ENCODE measurements around the gene PDIA6.
"Not testable (repeated sequence)": the region's sequence is repeated elsewhere in the genome, so short reads cannot be mapped to it uniquely, and the experiment has no call there.

Gene PDIA6

GRCh38 chr2:10780821-10781220 lies 31.8 kb downstream of the PDIA6 start:
- not testable (repeated sequence) for DNase-seq (ENCODE audit: low read depth in 2 of 2)

GRCh38 chr2:10780491-10780820 lies 32.1 kb downstream of the PDIA6 start:
- DNase-seq (ENCODE audit: low read depth in 2 of 2) = no peak

DNA sequence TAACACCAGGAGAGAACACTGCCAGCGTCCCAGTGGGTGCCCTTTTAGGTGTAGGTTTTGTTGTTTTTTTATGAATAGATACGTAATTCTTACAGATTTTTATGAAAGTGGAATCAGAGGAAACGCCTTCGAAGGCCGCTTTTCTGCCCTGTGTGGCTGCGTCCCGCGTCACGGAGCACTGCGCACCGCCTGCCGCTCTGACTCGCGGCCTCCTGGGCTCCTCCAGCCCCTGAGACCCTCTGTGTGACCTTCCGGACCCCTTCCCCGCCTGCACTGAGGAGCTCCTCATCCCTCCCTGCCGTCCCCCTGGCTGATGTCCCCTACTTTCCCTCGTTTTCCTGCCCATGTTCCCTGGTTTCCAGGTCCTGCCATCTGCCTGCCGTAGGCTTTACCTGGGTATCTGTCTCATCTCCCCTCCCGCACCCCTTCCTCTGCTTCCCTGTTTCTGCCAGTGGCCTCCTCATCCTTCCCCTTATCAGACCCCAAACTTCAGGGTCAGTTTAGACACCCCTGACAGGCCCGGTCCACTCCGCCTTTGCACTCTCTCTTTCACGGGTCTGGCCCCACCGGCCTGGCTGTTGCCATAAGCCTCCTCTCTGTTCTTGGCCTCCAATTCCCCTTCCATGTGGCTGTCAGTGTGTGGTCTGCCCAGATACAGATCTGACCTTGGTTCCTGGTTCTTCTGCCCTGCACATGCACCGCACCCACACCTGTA lies 32.7 kb downstream of the PDIA6 start:
- no peak for DNase-seq (ENCODE audit: low read depth in 2 of 2)

DNA sequence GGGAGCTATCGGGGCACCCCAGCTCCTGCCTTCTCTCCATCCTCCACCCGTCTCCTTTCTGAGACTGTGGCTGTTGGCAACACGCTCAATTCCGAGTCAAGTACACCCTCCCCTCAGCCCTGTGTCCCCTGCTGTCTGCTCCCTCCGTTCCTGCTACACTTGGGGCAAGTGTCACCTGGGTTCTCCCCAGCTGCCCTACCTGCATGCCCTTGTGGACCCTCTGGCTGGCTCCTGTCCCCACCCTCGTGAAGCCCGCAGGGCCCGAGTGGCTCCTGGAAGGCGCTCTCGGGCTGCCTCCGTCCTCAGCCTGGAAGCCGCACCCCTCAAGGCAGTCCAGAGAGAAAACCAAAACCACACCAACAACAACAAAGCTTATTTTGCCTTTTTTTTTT lies 33.9 kb downstream of the PDIA6 start:
- no peak for DNase-seq (ENCODE audit: low read depth in 2 of 2)

DNA sequence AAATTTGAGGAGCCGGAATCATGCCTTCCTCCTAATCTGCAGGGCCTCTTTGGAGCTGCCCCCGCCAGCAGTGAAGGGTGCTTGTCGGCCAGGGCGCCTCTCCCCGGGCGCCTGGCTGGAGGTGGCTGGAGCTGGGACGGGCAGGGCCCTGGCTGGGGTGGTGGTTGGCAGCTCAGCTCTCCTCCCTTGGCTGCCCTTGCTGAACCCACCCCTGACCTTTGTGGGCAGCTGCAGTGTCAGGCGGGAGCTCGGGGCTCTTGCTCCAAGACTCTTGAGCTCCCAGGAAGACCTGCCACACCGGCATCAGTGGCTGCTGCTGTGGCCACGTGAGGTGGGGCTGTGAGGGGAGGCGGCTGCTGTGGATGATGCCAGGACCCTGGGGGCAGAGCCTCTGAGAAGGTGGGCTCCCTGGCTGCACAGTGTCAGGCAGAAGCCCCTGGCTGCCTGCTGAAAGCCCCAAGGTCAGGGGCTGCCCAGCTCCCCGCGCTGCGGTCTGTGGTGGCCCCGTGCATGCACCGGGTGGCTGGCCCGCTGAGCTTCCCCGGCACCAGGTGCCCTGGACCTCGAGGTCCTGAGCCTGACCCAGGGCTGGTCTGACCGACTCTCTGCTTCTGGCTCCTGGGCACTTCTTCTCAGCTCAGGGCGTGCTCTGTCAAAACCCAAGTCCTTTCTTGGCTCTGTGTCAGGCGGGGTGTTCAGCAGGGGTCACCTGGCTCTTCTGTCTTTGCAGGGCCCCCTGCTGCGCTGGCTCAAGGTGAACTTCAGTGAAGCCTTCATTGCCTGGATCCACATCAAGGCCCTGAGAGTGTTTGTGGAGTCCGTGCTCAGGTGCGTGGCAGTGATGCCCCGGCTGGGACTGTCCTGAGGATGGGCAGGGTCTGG lies 34.5 kb downstream of the PDIA6 start:
- DNase-seq (ENCODE audit: low read depth in 2 of 2) = no peak

- no peak for DNase-seq (ENCODE audit: low read depth in 2 of 2)
Observed at GRCh38 chr2:10777111-10777841, 35.3 kb downstream of the PDIA6 start.

DNA sequence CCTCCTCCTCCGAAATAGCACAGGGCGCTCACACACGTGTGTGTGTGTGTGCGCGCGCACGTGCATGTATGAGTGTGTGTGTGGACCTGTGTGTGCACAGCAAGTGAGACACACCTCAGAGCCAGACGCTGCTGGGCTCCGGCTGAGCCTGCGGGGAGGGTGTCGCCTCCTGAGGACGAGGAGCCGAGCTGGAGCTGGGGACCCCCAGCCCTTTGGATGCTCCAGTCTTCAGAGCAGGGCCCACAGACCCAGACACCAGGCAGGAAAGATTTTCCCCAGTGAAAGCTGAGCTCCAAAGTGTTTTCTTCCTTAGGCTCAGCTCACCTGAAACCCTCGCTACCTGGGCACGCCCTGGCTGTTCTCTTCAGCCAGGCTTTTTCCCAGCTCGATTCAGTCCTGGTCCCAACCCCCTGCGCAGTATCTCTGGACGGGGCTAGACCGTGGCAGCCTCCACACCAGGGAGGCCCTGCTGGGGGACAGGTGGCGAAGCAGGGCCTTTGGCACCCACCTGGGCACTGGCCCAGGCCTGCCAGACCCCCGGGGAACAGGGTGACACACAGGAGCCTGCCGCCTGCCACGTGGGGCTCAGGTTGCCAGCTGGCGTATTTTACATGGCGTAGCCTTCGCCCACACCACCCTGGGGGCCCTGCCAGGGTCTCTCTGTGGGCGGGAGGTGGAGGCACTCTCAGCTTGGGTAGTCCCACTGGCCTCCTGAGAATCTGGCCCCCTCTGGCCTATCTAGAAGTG lies 36.2 kb downstream of the PDIA6 start:
- DNase-seq (ENCODE audit: low read depth in 2 of 2) = no peak

GRCh38 chr2:10775831-10776230 lies 36.8 kb downstream of the PDIA6 start:
- DNase-seq (ENCODE audit: low read depth in 2 of 2) = no peak

DNA sequence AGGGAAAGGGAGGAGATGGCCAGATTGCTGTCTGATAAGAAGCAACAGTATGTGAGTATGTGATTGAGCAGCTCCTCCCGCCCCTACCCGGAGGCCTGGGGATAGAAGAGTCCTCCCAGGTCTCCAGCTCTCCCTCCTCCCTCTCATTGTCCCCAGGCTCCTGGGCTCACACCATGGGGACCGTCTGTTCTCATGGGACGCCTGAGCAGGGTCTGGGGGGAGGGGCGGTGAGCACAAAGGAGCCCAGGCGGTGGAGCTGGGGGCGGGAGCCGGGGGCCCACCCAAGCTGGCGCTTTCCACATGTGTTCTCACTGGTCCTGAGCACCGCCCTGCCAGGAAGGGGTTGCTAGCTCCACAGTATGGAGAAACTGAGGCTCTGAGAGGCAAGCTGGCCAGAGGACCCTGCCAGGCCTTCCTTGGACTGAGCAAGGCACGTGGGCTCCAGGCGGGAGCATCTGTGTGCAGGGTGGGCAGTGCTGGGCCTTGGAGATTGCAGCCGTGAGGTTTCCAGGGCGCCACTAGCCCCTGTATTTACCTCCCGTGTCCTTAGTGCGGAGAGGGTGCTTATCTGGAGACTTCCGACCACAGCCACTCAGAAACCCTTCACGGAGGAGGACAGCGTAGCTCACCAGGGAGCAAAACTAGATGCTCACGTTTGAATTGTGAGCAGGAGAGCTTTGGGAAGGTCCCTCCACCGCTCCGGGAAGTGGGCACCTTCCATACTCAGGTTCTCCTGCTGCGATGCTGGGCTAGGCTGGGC lies 37.4 kb downstream of the PDIA6 start:
- no peak for DNase-seq (ENCODE audit: low read depth in 2 of 2)

GRCh38 chr2:10774394-10774793 lies 38.2 kb downstream of the PDIA6 start:
- no peak for DNase-seq (ENCODE audit: low read depth in 2 of 2)

DNA sequence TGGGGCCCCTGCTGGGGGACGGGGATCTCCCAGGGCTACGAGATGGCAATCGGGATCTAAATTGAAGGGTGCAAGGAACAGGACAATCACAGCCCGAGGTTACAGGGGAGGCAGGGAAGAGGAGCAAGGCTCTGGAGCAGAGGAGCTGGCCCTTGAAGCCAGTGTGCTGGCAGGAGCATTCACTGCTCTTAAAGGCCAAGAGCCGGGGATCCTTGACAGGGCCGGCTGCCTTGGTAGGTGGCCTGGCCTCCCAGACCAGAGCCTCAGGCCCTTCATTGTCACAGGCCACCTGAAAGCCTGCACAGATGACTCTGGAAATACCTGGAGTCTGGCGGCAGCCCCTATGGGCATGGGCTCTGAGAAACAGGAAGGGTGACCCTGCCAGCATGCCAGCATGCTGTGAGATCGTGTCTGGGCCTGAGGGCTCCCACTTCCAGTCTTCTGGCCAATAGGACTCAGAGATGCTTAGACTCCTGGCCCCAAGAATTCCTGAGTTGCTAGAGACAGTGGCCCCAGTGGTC lies 38.7 kb downstream of the PDIA6 start:
- DNase-seq (ENCODE audit: low read depth in 2 of 2) = no peak

DNA sequence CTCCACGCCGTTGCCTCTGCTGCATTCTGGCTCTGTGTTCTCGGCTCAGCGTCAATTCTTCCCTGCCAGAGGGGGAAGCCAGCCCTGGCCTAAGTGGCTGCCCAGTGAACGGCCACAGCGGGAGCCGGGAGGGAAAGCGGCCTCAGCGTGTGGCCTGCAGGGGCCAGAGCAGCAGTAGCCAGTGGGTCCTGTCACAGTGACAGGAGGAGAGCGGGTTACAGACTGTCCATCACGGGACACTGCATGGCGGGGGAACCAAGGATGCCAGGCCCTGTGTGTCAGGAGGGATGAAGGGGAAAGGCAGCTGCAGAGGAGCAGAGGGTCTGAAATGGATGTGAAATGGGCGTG lies 39.7 kb downstream of the PDIA6 start:
- DNase-seq (ENCODE audit: low read depth in 2 of 2) = no peak

DNA sequence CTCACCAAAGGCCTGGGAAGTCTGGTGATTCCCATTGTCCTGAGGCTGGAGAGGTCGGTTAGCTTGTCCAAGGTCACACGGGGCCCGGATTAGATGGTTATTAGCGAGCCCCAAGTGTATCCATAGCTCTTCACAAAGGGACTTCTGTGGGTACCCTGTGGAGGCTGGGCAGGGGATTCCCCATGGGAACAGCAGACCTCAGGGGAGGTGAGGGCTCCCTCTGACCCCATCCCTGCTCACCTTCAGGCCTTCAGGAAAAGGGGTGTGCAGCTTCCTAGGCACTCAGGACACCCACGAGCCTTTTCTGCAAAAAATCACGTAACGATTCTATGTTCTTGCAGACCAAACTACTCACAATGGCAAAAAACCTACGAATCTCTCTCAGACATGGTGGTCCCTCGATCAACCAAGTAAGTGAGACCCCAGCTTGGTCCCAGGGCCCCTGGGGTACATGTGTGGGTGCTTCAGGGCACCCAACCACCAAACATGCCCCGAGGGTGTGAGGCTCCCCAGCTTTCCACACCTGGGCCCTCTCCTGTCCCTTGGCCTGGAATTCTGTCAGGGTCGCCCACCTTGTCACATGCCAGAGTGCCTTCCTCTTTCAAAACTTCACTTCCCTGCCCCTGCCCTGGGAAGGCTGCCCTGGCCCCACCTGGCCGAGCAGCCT lies 40.3 kb downstream of the PDIA6 start:
- no peak for DNase-seq (ENCODE audit: low read depth in 2 of 2)

DNA sequence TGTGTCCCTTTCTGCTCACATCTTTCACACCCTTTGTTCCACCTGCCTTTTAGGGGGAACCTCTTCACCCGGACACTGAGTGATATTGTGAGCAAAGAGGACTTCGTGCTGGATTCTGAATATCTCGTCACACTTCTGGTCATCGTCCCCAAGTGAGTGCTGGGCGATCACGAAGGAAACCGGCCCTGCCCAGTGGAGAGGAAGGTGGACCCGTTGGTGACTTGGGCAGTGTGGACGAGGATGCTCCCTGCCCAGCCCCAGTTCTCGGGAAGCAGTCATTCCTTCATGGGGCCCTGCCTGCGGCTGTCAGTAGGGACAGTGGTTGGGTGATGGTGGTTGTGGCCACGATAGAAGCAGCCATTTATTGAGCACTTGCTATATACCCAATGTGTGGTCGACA lies 40.8 kb downstream of the PDIA6 start:
- DNase-seq (ENCODE audit: low read depth in 2 of 2) = no peak

- no peak for DNase-seq (ENCODE audit: low read depth in 2 of 2)
Observed at GRCh38 chr2:10770956-10771750, 41.4 kb downstream of the PDIA6 start.

- DNase-seq (ENCODE audit: low read depth in 2 of 2) = no peak
Observed at GRCh38 chr2:10768063-10768507, 44.5 kb downstream of the PDIA6 start.

GRCh38 chr2:10765914-10766313 lies 46.7 kb downstream of the PDIA6 start:
- DNase-seq (ENCODE audit: low read depth in 2 of 2) = no peak

GRCh38 chr2:10765461-10765860 lies 47.1 kb downstream of the PDIA6 start:
- no peak for DNase-seq (ENCODE audit: low read depth in 2 of 2)

DNA sequence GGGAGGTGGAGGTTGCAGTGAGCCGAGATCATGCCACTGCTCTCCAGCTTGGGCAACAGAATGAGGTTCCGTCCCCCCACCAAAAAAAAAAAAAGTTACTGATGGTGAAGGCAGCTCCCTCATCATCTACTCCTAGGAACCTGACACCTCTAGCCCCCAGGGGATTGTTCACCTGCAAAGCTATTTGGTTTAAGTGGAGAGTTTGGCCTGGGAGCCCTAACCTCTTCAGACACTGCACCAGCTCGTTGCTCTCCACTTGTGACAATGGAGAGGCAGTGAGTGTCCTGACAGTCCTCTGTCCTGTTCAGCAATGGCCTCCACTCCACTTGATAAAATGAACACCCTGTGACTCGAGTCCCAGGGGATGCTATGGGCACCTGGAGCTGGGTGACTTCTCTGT lies 47.7 kb downstream of the PDIA6 start:
- no peak for DNase-seq (ENCODE audit: low read depth in 2 of 2)
